ENCODE measurements around the gene RETREG2. TPM values are rescaled to one million over a fixed set of nuclear protein-coding genes. Genes with fewer than 3 reads are reported as not detected.

RETREG2 gene
- 77.0 and 77.4 TPM in 2 replicates for total RNA-seq
- long read RNA-seq, partial matches to known transcripts, result 1 of 4 reads
- long read RNA-seq, other reads (novel, unspliced or antisense), result 3 of 4 reads

- Mint-ChIP-seq H3K4me1 (ENCODE audit: low read depth) (peaks cover 20% of the 10 kb centered on the region), H3K36me3 (ENCODE audit: insufficient read depth) (peaks cover 8% of the 10 kb centered on the region), H3K4me3 (ENCODE audit: low read depth) (peak within 1 kb of the TSS; percentile 87), H3K9me3 (ENCODE audit: low read depth) (no peaks in the 10 kb centered on the region), H3K27ac (peak within 1 kb of the TSS; percentile 97), H3K27me3 (no peaks in the 10 kb centered on the region)
- TF ChIP-seq CTCF (IDR thresholded peaks at IDR 0.05; ENCODE audit: unreplicated experiment), result peak; percentile 54
- DNase-seq (ENCODE audit: low spot score, unreplicated experiment), result peak; percentile 81
Observed at GRCh38 chr2:219177552-219178376, at the start of gene RETREG2. RETREG2 (plus strand) TSS chr2:219178275; CDS start chr2:219178353, 78 bp downstream.

- Mint-ChIP-seq H3K27me3 (peaks cover 89% of the 10 kb centered on the region), H3K4me1 (ENCODE audit: low read depth) (peaks cover 29% of the 10 kb centered on the region), H3K27ac (no peak overlapping the region), H3K4me3 (ENCODE audit: low read depth) (no peak overlapping the region), H3K9me3 (ENCODE audit: low read depth) (no peaks in the 10 kb centered on the region), H3K36me3 (ENCODE audit: insufficient read depth) (peaks cover 4% of the 10 kb centered on the region)
- DNase-seq (ENCODE audit: low spot score, unreplicated experiment), result no peak
- no peak for TF ChIP-seq CTCF (IDR thresholded peaks at IDR 0.05; ENCODE audit: unreplicated experiment)
Observed at GRCh38 chr2:219128396-219128795, 49.7 kb upstream of the RETREG2 start.

- H3K4me1 Mint-ChIP-seq (ENCODE audit: low read depth), result peaks cover 22% of the 10 kb centered on the region
Observed at GRCh38 chr2:219129589-219129988, 48.5 kb upstream of the RETREG2 start.

GRCh38 chr2:219131327-219131726, 46.7 kb upstream of the RETREG2 start:
- Mint-ChIP-seq H3K27me3 (peaks cover 76% of the 10 kb centered on the region), H3K36me3 (ENCODE audit: insufficient read depth) (peaks cover 7% of the 10 kb centered on the region), H3K27ac (no peak overlapping the region)

More at GRCh38 chr2:219129589-219129988, 48.5 kb upstream of the RETREG2 start:
- Mint-ChIP-seq H3K9me3 (ENCODE audit: low read depth) (no peaks in the 10 kb centered on the region), H3K4me3 (ENCODE audit: low read depth) (no peak overlapping the region), H3K27me3 (peaks cover 92% of the 10 kb centered on the region), H3K27ac (no peak overlapping the region), H3K36me3 (ENCODE audit: insufficient read depth) (peaks cover 7% of the 10 kb centered on the region)
- TF ChIP-seq CTCF (IDR thresholded peaks at IDR 0.05; ENCODE audit: unreplicated experiment), result no peak
- no peak for DNase-seq (ENCODE audit: low spot score, unreplicated experiment)

More at GRCh38 chr2:219131327-219131726, 46.7 kb upstream of the RETREG2 start:
- H3K4me3 Mint-ChIP-seq (ENCODE audit: low read depth), result no peak overlapping the region
- H3K9me3 Mint-ChIP-seq (ENCODE audit: low read depth), result no peaks in the 10 kb centered on the region
- no peak for DNase-seq (ENCODE audit: low spot score, unreplicated experiment)
- peaks cover 14% of the 10 kb centered on the region for H3K4me1 Mint-ChIP-seq (ENCODE audit: low read depth)
- no peak for TF ChIP-seq CTCF (IDR thresholded peaks at IDR 0.05; ENCODE audit: unreplicated experiment)
